Breast epithelium (tissue), 3 donors: Measurements from ENCODE around the gene EPC1.

ENCODE experiments used
- CTCF ChIP-seq, 3 donors: fragments of 450-650 bp; IDR thresholded peaks; one replicate each; pipeline ENCODE4 v1.5.1; 2016 to 2017; ENCODE audit warnings: antibody characterized with exemption in 3 of 3, mild to moderate bottlenecking in 3 of 3, moderate library complexity in 3 of 3
- POLR2AphosphoS5 ChIP-seq, 3 donors: sonication (generic); formaldehyde crosslinking; IDR thresholded peaks; one replicate each; pipeline ENCODE4 v1.6.1; 2017; ENCODE audit warnings: antibody characterized with exemption in 3 of 3

- TF ChIP-seq CTCF (IDR thresholded peaks at IDR 0.05) (no peak), POLR2AphosphoS5 (IDR thresholded peaks at IDR 0.05) (no peak)
Measured at GRCh38 chr10:32268788-32269187, 78.2 kb downstream of the EPC1 start.
